ENCODE results near the gene AK5. TPM values are rescaled to one million over a fixed set of nuclear protein-coding genes. Genes with fewer than 3 reads are reported as not detected.

Gene AK5
- total RNA-seq, 1 donor from 2014 or later, result 1.0 TPM

- Histone ChIP-seq H3K4me1 (no peaks in the 10 kb centered on the region), H3K4me3 (no peak overlapping the region), H3K36me3 (peaks cover 81% of the 10 kb centered on the region), H3K27ac (no peak overlapping the region), H3K9me3 (no peaks in the 10 kb centered on the region), H3K27me3 (ENCODE audit: low read depth) (no peaks in the 10 kb centered on the region)
- no peak for ATAC-seq
- DNase-seq, result no peak
- TF ChIP-seq CTCF (IDR thresholded peaks at IDR 0.05), result no peak
- intact Hi-C loops (cut with DNase I), result no loop called here
These were observed 289.8 kb downstream of the AK5 start for GRCh38 chr1:77571642-77572041.

- DNase-seq (no peak), ATAC-seq (no peak)
- no peaks in the 10 kb centered on the region for H3K27me3 ChIP-seq (ENCODE audit: low read depth)
- H3K4me1 ChIP-seq, result no peaks in the 10 kb centered on the region
- intact Hi-C loops (cut with DNase I), result no loop called here
- H3K36me3 ChIP-seq, result peaks cover 73% of the 10 kb centered on the region
- TF ChIP-seq CTCF (IDR thresholded peaks at IDR 0.05), result no peak
- no peak overlapping the region for H3K4me3 ChIP-seq
- no peaks in the 10 kb centered on the region for H3K9me3 ChIP-seq
- no peak overlapping the region for H3K27ac ChIP-seq
These were observed 297.7 kb downstream of the AK5 start for GRCh38 chr1:77579547-77579946.

GRCh38 chr1:77582905-77583304, 301.1 kb downstream of the AK5 start:
- TF ChIP-seq CTCF (IDR thresholded peaks at IDR 0.05), result no peak
- H3K4me1 ChIP-seq, result no peaks in the 10 kb centered on the region
- intact Hi-C loops (cut with DNase I), result no loop called here
- ATAC-seq, result no peak
- no peak for DNase-seq
- H3K36me3 ChIP-seq, result peaks cover 42% of the 10 kb centered on the region
- no peak overlapping the region for H3K4me3 ChIP-seq
- no peak overlapping the region for H3K27ac ChIP-seq
- no peaks in the 10 kb centered on the region for H3K9me3 ChIP-seq
- H3K27me3 ChIP-seq (ENCODE audit: low read depth), result no peaks in the 10 kb centered on the region

- Histone ChIP-seq H3K4me1 (no peaks in the 10 kb centered on the region), H3K9me3 (no peaks in the 10 kb centered on the region), H3K4me3 (no peak overlapping the region), H3K36me3 (peaks cover 36% of the 10 kb centered on the region), H3K27ac (no peak overlapping the region), H3K27me3 (ENCODE audit: low read depth) (no peaks in the 10 kb centered on the region)
- intact Hi-C loops (cut with DNase I), result no loop called here
- no peak for DNase-seq
- no peak for ATAC-seq
- no peak for TF ChIP-seq CTCF (IDR thresholded peaks at IDR 0.05)
These were observed 301.7 kb downstream of the AK5 start for GRCh38 chr1:77583483-77583882.

GRCh38 chr1:77584884-77585283, 303.1 kb downstream of the AK5 start:
- ATAC-seq (no peak), DNase-seq (no peak)
- Histone ChIP-seq H3K27me3 (ENCODE audit: low read depth) (no peaks in the 10 kb centered on the region), H3K36me3 (peaks cover 22% of the 10 kb centered on the region), H3K9me3 (no peaks in the 10 kb centered on the region), H3K27ac (no peak overlapping the region), H3K4me3 (no peak overlapping the region), H3K4me1 (no peaks in the 10 kb centered on the region)
- intact Hi-C loops (cut with DNase I), result no loop called here
- no peak for TF ChIP-seq CTCF (IDR thresholded peaks at IDR 0.05)
